HS-27A (cell line): ENCODE measurements around the gene FBLN2.
"Not testable (repeated sequence)": the region's sequence is repeated elsewhere in the genome, so short reads cannot be mapped to it uniquely, and the experiment has no call there.

ENCODE experiments used
- DNase-seq: peaks from one replicate; pipeline ENCODE4 v3.0.0-alpha.2; 2012; ENCODE audit warnings: low read depth, missing footprints

The FBLN2 gene

GRCh38 chr3:13549623-13550422 lies 898 bp downstream of the FBLN2 start:
- DNase-seq: no peak

DNA sequence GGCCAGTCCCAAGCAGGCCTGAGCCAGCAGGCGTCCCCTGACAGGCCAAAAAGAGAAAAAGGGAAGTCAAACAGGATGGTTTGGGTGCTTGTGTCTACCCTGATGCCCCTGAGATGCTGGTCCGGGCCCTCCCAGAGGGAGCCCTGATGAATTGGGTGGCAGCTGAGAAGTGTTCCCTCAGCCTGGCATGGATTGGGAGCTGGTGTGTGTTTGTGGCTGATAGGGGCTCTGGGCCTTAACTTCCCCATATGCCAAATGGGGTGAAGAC lies 1.4 kb downstream of the FBLN2 start:
- DNase-seq: no peak

DNA sequence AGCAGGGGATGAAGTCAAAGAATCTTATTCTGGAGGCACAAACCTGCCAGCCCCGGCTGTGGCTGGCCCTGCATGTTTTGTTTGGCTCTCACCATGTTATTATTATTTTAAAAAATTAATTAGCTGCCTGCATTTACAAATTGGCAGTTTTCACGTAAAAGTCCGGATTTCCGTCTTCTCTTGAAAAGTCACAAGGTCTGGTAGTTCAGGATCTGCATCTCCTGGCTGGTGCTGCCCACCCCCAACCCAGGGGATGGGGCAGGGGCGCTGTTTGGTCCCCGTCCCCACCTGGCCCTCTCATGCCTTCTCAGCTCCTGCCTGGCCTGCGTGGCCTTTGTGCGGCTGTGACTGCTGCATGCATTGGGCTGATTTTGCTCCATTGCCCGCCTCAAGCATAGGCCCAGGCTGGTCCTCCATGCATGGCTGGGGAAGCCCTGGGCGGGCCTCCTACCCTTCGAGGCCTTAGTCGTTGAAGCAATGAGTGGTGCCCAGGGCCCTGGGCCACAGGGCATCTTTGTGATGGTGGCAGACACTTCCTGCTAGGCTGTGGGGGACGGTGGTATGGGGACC lies 2.0 kb downstream of the FBLN2 start:
- DNase-seq: no peak

GRCh38 chr3:13552857-13553652 lies 4.1 kb downstream of the FBLN2 start:
- DNase-seq: no peak

- no peak for DNase-seq
Observed at GRCh38 chr3:13553686-13554085, 4.8 kb downstream of the FBLN2 start.

GRCh38 chr3:13555753-13556152 lies 6.8 kb downstream of the FBLN2 start:
- DNase-seq: no peak

DNA sequence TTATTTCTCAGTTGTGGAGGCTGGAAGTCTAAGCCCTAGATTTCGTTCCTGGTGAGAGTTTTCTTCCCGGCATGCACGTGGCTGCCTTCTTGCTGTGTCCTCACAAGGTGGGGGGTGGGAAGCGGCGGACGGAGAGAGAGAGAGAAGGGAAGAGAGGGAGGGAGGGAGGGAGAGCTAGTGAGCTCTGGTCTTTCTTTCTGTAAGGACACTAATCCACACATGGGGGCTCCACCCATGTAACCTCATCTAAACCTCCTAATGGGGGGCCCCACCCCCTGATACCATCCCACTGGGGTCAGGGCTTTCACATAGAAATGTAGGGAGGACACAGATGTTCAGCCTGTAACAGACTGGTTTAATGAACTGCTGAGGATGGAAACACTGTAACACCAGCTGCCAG lies 7.3 kb downstream of the FBLN2 start:
- DNase-seq: no peak

DNA sequence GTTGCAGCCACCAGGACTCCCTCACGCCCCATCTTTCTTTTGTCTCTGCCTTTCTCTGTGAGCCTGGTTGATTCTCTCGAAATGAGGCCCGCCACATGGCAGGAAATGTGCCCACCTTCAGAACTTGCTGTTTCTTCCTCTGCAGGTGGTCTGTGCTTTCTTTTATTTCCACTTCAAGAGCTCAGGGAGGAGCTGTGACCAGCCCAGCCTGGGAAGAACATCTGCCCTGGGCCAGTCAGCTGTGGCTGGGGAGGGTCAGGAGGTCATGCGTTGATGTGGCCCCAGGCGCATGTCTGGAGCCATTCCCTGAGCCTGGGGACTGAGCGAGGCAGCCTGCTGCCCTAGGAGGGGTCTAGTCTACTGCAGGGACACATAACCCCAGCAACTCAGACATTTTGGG lies 8.0 kb downstream of the FBLN2 start:
- no peak for DNase-seq

- no peak for DNase-seq
Observed at GRCh38 chr3:13557417-13557816, 8.5 kb downstream of the FBLN2 start.

DNA sequence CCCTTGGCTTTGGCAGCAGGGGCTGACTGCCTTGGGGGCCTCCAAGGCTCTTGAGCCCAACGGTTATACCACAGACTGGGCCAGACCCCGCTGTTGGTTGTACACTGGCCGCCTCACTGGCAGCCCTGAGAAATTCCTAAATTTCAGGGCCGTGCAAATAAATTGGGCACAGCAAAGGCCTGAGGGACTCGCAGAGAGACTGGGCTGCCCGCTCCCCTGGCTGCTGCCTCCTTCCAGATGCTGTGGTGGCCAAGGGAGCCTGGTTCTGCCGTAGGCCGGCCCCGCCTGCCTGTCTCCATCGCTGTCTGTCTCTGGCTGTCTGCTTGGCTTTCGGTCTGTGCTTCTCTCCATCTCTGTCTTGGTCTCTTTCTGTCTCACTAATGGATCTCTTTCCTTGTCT lies 9.0 kb downstream of the FBLN2 start:
- no peak for DNase-seq

- DNase-seq: no peak
Observed at GRCh38 chr3:13558651-13559050, 9.7 kb downstream of the FBLN2 start.

GRCh38 chr3:13559764-13560525 lies 11.0 kb downstream of the FBLN2 start:
- DNase-seq: no peak

DNA sequence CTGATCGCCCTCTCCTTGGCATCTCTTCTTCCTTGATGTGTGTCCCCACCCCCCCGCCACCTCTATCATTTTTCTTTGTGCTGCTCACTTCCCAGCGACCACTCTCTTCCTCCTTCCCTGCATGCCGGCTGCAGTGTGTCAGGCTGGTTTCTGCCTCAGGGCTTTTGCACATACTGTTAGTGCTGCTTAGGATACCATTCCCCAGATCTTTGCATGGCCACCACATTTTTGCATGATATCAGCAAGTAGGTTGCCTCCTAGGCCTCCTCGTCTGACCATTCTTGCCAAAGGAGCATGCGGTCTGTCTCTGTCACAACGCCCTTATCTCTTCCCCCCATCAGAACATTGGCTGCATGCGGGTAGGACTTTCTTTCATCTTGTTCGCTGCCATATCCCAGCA lies 12.5 kb downstream of the FBLN2 start:
- no peak for DNase-seq

GRCh38 chr3:13561967-13562366 lies 13.0 kb downstream of the FBLN2 start:
- DNase-seq: no peak

GRCh38 chr3:13562421-13562820 lies 13.5 kb downstream of the FBLN2 start:
- not testable (repeated sequence) for DNase-seq

DNA sequence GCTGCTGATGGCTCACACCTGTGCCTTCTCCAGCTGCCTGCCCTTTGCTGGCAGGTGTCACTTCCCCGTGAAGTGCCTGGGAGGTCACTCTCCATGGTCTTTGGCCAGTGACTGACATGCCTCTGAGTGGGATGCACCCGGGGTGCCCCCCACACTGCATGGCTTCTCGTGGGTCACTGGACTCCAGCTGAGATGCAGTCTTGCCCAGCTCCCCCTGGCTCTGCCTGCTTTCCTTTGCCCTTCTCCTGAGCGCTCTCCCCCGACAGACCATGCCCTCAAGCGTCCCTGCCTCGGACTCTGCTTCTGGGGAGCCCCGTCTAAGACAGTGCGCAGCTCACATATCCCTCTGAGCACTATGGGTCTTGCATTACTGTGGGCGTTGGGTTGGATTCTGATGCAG lies 14.4 kb downstream of the FBLN2 start:
- DNase-seq: no peak

- no peak for DNase-seq
Observed at GRCh38 chr3:13563911-13564310, 15.0 kb downstream of the FBLN2 start.

GRCh38 chr3:13564751-13565560 lies 16.0 kb downstream of the FBLN2 start:
- DNase-seq: no peak

GRCh38 chr3:13565581-13566452 lies 16.9 kb downstream of the FBLN2 start:
- DNase-seq: no peak

DNA sequence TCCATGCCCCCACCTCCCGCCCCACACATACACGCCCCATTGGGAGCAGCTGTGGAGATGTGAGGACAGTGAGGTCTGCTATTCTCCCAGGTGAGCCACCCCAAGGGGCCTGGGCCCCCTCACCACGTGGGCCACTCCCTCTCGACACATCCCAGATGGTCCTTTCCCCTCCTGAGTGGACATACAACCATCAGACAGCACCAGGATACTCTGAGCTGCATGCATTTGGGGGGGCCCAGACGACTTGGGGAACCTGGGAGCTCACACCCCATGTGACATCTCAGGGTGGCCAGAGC lies 17.5 kb downstream of the FBLN2 start:
- no peak for DNase-seq

DNA sequence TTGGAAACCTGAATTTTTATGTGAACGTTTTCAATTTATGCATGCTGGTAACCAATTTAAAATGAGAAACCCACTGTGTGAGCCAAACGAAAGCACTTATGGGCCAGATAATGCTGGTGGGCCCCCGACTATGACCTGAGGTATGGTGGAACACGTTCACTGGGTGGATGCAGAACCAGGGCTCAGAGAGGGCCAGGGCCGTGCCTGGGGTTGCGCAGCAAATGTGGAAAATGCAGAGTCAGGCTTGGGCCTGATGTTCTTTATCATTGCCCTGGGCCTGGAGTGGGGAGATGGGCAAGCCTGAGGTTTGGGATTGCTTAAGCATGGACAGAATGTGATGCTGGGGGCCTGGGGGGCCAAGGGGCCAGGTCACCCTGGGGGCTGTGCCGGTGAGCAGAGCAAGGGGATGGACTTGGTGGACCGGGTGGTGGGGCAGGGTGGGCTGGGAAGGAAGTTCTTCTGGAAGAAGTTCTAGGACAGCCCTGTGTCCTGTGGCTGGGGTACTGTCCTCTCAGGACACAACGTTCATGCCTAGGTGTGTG lies 17.9 kb downstream of the FBLN2 start:
- DNase-seq: no peak
